ENCODE results near the gene MARCHF6. TPM values are rescaled to one million over a fixed set of nuclear protein-coding genes. Genes with fewer than 3 reads are reported as not detected.

Gene MARCHF6
- total and polyA plus RNA-seq, 9 of the 15 experiments (the other 6 are each of a cell fraction or from before 2014, with no cell fraction given) = 74.1 to 456 (median 116) TPM

DNA sequence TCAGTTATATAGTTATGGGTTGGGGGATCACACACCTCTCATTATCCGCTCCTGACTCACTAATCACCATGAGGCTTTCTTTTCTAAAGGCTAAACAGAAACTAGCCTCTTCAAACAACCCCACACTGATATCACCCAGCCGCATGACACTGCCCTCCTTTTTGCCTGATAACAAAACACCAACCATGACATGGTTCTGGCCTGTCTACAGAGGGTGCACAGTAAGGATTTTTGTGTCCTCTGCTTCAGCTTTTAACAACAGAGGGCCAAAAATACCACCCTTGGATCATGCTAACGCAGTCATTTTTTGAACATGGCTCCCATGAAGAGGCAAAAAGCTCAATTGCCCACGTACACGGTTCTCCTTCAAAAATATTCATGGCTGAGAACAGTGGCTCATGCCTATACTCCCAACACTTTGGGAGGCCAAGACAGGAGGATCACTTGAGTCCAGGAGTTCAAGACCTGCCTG lies 49.8 kb upstream of the MARCHF6 start (continued):
- no peak for TF ChIP-seq IRF2 (CRISPR knock-in tag; IDR thresholded peaks at IDR 0.05)
- TF ChIP-seq SPI1 (IDR thresholded peaks at IDR 0.05; ENCODE audit: borderline replicate concordance, low read depth, low read length) = no peak
- TF ChIP-seq FOXJ2 (tag; IDR thresholded peaks at IDR 0.05) = 0 out of 2 replicates have a peak, but pooled peaks have one; percentile 50
- TF ChIP-seq, protein P1, sequence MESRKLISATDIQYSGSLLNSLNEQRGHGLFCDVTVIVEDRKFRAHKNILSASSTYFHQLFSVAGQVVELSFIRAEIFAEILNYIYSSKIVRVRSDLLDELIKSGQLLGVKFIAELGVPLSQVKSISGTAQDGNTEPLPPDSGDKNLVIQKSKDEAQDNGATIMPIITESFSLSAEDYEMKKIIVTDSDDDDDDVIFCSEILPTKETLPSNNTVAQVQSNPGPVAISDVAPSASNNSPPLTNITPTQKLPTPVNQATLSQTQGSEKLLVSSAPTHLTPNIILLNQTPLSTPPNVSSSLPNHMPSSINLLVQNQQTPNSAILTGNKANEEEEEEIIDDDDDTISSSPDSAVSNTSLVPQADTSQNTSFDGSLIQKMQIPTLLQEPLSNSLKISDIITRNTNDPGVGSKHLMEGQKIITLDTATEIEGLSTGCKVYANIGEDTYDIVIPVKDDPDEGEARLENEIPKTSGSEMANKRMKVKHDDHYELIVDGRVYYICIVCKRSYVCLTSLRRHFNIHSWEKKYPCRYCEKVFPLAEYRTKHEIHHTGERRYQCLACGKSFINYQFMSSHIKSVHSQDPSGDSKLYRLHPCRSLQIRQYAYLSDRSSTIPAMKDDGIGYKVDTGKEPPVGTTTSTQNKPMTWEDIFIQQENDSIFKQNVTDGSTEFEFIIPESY (CRISPR knock-in tag; IDR thresholded peaks at IDR 0.05) = no peak
- peak; percentile 60; the same call in 1 of the 2 replicates for TF ChIP-seq POLR2AphosphoS5 (IDR thresholded peaks at IDR 0.05; ENCODE audit: control insufficient read depth, insufficient read depth, low read depth, low read length)
- TF ChIP-seq, protein P2, sequence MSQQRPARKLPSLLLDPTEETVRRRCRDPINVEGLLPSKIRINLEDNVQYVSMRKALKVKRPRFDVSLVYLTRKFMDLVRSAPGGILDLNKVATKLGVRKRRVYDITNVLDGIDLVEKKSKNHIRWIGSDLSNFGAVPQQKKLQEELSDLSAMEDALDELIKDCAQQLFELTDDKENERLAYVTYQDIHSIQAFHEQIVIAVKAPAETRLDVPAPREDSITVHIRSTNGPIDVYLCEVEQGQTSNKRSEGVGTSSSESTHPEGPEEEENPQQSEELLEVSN (IDR thresholded peaks at IDR 0.05; ENCODE audit: borderline replicate concordance in 1 of 2, extremely low read depth in 1 of 2, insufficient read depth in 1 of 2, insufficient read length in 1 of 2, low read depth in 1 of 2, low read length in 1 of 2, poor library complexity in 1 of 2, severe bottlenecking in 1 of 2) = peak; percentile 78 to 82
- TF ChIP-seq NR4A1 (CRISPR knock-in tag; IDR thresholded peaks at IDR 0.05) = peak; percentile 96
- TF ChIP-seq NR4A1 (tag; IDR thresholded peaks at IDR 0.05) = peak; percentile 94
- no peak for TF ChIP-seq CCNT2 (IDR thresholded peaks at IDR 0.05; ENCODE audit: borderline replicate concordance, extremely low read depth, insufficient read length, low read depth, low read length)
- TF ChIP-seq, protein P3, sequence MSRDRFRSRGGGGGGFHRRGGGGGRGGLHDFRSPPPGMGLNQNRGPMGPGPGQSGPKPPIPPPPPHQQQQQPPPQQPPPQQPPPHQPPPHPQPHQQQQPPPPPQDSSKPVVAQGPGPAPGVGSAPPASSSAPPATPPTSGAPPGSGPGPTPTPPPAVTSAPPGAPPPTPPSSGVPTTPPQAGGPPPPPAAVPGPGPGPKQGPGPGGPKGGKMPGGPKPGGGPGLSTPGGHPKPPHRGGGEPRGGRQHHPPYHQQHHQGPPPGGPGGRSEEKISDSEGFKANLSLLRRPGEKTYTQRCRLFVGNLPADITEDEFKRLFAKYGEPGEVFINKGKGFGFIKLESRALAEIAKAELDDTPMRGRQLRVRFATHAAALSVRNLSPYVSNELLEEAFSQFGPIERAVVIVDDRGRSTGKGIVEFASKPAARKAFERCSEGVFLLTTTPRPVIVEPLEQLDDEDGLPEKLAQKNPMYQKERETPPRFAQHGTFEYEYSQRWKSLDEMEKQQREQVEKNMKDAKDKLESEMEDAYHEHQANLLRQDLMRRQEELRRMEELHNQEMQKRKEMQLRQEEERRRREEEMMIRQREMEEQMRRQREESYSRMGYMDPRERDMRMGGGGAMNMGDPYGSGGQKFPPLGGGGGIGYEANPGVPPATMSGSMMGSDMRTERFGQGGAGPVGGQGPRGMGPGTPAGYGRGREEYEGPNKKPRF (IDR thresholded peaks at IDR 0.05; ENCODE audit: low read depth, low read length) = no peak
- TF ChIP-seq, protein P4, sequence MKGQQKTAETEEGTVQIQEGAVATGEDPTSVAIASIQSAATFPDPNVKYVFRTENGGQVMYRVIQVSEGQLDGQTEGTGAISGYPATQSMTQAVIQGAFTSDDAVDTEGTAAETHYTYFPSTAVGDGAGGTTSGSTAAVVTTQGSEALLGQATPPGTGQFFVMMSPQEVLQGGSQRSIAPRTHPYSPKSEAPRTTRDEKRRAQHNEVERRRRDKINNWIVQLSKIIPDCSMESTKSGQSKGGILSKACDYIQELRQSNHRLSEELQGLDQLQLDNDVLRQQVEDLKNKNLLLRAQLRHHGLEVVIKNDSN (CRISPR knock-in tag; IDR thresholded peaks at IDR 0.05) = no peak
- no peak for TF ChIP-seq SRF (CRISPR knock-in tag; IDR thresholded peaks at IDR 0.05)
- TF ChIP-seq, protein P5, sequence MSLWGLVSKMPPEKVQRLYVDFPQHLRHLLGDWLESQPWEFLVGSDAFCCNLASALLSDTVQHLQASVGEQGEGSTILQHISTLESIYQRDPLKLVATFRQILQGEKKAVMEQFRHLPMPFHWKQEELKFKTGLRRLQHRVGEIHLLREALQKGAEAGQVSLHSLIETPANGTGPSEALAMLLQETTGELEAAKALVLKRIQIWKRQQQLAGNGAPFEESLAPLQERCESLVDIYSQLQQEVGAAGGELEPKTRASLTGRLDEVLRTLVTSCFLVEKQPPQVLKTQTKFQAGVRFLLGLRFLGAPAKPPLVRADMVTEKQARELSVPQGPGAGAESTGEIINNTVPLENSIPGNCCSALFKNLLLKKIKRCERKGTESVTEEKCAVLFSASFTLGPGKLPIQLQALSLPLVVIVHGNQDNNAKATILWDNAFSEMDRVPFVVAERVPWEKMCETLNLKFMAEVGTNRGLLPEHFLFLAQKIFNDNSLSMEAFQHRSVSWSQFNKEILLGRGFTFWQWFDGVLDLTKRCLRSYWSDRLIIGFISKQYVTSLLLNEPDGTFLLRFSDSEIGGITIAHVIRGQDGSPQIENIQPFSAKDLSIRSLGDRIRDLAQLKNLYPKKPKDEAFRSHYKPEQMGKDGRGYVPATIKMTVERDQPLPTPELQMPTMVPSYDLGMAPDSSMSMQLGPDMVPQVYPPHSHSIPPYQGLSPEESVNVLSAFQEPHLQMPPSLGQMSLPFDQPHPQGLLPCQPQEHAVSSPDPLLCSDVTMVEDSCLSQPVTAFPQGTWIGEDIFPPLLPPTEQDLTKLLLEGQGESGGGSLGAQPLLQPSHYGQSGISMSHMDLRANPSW (CRISPR knock-in tag; IDR thresholded peaks at IDR 0.05) = no peak
- no peak for TF ChIP-seq U2AF1 (optimal IDR thresholded peaks at IDR 0.05; ENCODE audit: low read depth, low read length)
- TF ChIP-seq, protein P6, sequence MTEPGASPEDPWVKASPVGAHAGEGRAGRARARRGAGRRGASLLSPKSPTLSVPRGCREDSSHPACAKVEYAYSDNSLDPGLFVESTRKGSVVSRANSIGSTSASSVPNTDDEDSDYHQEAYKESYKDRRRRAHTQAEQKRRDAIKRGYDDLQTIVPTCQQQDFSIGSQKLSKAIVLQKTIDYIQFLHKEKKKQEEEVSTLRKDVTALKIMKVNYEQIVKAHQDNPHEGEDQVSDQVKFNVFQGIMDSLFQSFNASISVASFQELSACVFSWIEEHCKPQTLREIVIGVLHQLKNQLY (CRISPR knock-in tag; conservative IDR thresholded peaks at IDR 0.05) = 0 out of 4 replicates have a peak, but pooled peaks of 1 of the 2 experiments have one; percentile 35
- peak; percentile 92 for TF ChIP-seq HDAC8 (tag; IDR thresholded peaks at IDR 0.05)
- no peak for TF ChIP-seq PPARD (CRISPR knock-in tag; IDR thresholded peaks at IDR 0.05)
